Endothelial cell of umbilical vein (primary cell): ENCODE data around the gene KATNAL1.

Source experiments
- CTCF ChIP-seq, 2 donors: IDR thresholded peaks; 1 replicate in 1 of 2; 2 replicates in 1 of 2; pipeline ENCODE4 v1.5.1; 2011; ENCODE audit warnings: low read length in 2 of 2, mild to moderate bottlenecking in 2 of 2, moderate library complexity in 2 of 2, control low read depth in 1 of 2, inconsistent platforms in 1 of 2, low read depth in 1 of 2; ENCODE audit not compliant: insufficient read depth in 1 of 2; ENCODE audit errors: extremely low read depth in 1 of 2
- EZH2 ChIP-seq: IDR thresholded peaks from 2 replicates; pipeline ENCODE4 v1.6.1; 2012; ENCODE audit warnings: borderline replicate concordance, low read depth, mild to moderate bottlenecking, moderate library complexity, low read length, inconsistent platforms; ENCODE audit not compliant: severe bottlenecking
- FOS ChIP-seq: IDR thresholded peaks from 2 replicates; pipeline ENCODE4 v1.6.1; 2011; ENCODE audit warnings: mild to moderate bottlenecking, low read length, moderate library complexity, borderline replicate concordance; ENCODE audit not compliant: insufficient read depth
- GATA2 ChIP-seq: IDR thresholded peaks from 2 replicates; pipeline ENCODE4 v1.7.0; 2011; ENCODE audit warnings: low read depth, mild to moderate bottlenecking, moderate library complexity, mixed read lengths, low read length; ENCODE audit not compliant: insufficient read length, insufficient read depth
- MAX ChIP-seq: IDR thresholded peaks from 2 replicates; pipeline ENCODE4 v1.6.1; 2011; ENCODE audit not compliant: insufficient read depth, insufficient read length
- MYC ChIP-seq: IDR thresholded peaks from one replicate; pipeline ENCODE4 v1.6.1; 2011; ENCODE audit warnings: mild to moderate bottlenecking, low read depth, low read length
- POLR2A ChIP-seq: IDR thresholded peaks from 2 replicates; pipeline ENCODE4 v1.6.1; 2012; ENCODE audit warnings: low read depth, mild to moderate bottlenecking, control low read depth, low read length
- POLR2AphosphoS5 ChIP-seq: IDR thresholded peaks from 2 replicates; pipeline ENCODE4 v1.6.1; 2012; ENCODE audit warnings: low read depth, mild to moderate bottlenecking, control low read depth, low read length, moderate library complexity; ENCODE audit not compliant: insufficient read depth

GRCh38 chr13:30268673-30269072, 38.7 kb downstream of the KATNAL1 start:
- TF ChIP-seq CTCF (IDR thresholded peaks at IDR 0.05; ENCODE audit: extremely low read depth in 1 of 2, insufficient read depth in 1 of 2, low read depth in 1 of 2, low read length in 2 of 2) (no peak), EZH2 (no peak), POLR2A (no peak), POLR2AphosphoS5 (no peak), GATA2 (no peak), MYC (no peak), FOS (no peak), MAX (no peak)
